ENCODE results near the gene MYL4. TPM values are rescaled to one million over a fixed set of nuclear protein-coding genes. Genes with fewer than 3 reads are reported as not detected.

MYL4 gene
- total RNA-seq, 1 donor from 2014 or later = not detected

DNA sequence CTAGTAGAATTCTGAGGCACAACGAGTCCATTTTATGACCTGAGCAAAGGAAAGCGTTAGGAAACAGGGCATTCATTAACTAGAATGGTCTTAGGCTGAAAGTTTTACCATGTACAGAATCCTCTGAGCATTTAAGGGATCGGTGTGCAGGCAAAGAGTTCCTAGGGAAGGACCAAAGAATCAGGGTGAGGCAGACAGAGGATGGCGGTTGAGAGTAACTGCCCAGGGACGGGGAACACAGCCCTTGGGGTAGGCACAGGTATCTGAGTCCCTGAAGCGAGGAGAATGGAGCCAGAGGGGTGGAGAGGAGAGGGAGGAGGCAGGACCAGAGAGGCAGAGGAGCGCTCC, 30.4 kb downstream of the MYL4 start:
- DNase-seq (ENCODE audit: low spot score) (no peak), ATAC-seq (no peak)

DNA sequence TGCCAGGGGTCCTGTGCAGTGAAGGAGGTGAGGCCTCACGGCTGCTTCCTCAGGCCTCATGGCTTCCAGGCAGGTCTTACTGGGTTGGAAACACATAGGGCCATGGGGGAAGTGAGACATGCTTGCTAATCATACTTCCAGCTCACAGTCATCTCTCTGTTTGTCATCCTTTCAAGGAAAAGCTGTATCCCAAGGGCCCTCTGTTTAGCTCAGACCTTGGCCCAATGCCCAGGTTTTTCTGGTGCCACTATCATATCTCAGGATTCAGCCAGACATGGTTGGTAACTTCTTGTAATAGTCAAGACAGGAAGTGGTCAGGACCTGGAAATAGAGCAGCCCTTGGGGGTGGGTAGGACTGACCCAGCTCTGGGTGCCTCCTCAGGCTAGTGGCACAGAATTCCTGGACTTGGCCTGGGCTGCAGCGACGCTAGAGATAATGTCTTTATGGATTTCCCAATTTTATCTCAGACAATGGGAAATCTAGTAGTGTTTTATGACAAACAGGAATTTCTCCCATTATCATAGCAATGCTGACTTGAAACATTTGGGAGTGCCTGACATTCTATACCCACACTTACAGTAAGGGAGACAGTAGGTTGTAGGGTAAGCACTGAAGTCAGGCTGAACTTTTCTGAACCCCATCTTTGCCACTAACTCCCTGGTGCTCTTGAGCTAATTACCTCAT, 31.0 kb downstream of the MYL4 start:
- peak; percentile 73 for ATAC-seq
- peak; percentile 59 for DNase-seq (ENCODE audit: low spot score)

DNA sequence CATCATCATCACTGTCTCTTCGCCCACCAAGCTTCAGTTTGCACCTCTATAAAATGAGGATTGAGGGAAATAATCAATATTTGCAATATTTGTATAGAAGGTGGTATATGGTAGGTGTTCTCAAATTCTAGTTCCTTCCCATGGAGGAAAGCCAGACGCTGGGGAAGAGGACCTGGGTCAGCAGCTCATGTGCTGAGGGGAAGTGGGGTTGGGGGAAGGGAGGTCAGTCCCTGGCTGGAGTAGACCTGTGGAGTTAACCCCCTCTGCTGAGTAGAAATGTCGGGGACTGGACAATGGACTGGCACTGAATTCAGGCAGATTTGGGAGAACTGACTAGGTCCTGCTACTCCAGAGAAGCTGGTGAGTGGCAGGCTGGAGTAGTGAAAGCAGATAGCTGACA, 31.7 kb downstream of the MYL4 start:
- ATAC-seq (no peak), DNase-seq (ENCODE audit: low spot score) (no peak)

DNA sequence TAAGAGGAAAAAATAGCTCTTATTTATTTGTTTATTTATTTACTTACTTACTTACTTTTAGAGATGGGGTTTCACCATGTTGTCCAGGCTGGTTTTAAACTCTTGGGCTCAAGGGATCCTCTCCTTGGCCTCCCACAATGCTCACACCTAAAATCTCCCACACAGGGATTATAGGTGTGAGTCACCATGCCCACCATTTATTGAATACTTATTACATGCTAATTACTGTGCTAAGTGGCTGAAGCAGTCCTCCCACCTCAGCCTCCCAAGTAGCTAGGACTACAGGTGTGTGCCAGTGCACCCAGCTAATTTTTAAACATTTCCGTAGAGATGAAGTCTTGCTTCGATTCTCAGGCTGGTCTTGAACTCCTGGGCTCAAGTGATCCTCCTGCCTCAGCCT, 33.5 kb downstream of the MYL4 start:
- no peak for DNase-seq (ENCODE audit: low spot score)
- ATAC-seq = no peak

DNA sequence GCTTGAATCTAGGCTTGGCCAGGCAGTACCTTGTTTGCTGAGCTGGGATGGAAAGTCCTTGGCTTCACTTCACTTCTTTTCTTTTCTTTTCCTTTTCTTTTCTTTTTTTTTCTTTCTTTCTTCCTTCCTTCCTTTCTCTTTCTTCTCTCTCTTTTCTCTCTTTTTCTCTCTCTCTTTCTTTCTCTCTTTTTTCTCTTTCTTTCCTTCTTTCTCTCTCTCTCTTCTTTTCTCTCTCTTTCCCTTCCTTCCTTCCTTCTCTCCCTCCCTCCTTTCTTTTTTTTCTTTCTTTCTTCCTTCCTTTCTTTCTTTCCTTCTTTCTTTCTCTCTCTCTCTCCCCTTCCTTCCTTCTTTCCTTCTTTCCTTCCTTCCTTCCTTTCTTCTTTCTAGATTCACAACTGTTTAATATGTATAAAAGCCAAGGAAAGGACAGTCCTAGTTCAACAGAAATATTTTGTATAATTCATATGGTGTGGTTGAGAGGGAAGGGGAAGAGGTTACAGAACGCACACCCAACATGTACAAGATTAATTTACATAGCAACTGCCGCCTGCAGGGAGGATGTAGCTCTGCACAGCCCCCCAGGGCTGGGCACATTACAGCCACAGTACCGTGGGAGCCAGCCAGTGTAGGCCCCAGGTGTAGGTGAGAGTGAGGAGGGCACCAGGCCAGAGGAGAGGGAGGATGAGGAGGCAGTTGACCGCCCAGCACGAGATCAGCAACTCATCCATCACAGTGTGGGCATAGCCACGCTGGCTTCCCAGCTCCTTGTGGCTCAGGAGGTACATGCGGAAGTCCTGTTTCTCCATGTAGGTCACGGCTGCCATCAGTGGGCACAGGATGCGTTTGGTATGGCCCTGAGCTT, 34.8 kb downstream of the MYL4 start:
- no peak for ATAC-seq
- no peak for DNase-seq (ENCODE audit: low spot score)

DNA sequence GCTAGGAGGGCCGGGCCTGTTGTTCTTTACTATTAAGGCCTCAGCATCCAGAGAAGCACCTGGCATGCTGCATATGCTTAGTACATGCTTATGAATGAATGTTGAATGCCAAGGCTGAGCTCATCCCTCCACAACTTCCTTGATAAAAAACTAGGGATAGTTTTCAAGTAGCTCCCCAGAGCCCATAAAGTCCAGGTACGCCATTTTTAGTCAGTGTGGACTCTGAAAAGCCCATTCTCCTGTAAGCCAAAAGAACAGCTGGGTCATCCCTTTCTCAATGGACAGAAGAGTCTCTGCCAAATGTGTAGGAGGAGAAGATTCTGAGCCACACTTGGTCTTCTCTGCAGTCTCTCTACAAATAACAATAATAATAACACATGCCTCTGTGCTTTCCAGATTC, 35.5 kb downstream of the MYL4 start:
- ATAC-seq (no peak), DNase-seq (ENCODE audit: low spot score) (no peak)

DNA sequence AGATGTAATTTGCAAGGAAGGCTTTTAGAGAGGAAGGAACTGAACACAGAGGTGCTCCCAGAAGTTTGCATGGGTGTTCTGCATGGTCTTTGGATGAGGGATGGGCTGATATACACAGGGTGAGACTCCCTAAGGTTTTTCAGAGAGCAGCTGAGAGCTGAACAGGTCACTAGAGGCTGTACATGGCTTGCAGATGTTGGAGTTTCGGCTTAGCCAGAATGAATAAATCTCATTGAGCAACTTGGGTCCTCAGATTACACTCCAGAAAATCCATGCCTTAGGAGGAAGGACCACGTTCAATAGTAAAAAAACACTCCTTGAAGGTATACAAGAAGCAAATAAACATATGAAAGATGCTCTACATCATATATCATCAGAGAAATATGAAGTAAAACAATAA, 37.0 kb downstream of the MYL4 start:
- DNase-seq (ENCODE audit: low spot score) (no peak), ATAC-seq (no peak)

DNA sequence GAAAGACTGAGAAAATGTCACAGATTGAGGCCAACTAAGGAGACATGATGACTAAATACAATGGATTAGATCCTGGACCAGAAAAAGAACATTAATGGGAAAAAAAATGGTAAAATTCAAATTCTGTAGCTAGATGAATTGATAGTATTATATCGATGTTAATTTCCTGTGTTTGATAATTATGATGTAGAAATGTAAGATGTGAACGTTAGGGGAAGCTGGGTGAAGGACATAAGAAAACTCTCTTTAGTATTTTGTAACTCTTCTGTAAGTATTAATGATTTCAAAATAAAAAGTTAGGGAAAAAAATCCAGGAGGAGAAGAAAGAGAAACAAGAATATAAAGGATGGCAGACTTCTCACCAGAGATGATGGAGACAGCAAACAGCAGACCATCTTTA, 41.7 kb downstream of the MYL4 start:
- ATAC-seq = no peak
- no peak for DNase-seq (ENCODE audit: low spot score)

DNA sequence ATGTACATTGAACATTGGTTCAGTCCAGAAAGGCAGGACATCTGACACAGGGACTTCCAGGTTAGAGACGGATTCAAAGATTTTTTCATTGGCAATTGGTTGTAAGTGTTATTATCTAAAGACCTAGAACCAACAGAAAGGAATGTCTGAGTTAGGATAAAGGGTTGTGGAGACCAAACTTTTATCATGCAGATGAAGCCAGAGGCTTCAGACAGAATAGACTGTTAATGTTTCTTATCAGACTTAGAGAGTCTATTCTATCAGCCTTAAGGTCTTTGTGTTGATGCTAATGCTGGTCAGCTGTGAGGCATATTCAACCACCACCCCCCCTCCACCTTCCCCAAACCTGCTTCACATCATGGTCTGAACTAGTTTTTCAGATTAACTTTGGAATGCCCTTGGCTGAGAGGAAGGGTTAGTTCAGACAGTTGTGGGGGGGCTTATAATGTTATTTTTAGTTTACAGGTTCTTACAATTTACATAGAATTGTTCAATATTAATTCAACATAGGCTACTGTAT, 42.3 kb downstream of the MYL4 start:
- no peak for ATAC-seq

DNA sequence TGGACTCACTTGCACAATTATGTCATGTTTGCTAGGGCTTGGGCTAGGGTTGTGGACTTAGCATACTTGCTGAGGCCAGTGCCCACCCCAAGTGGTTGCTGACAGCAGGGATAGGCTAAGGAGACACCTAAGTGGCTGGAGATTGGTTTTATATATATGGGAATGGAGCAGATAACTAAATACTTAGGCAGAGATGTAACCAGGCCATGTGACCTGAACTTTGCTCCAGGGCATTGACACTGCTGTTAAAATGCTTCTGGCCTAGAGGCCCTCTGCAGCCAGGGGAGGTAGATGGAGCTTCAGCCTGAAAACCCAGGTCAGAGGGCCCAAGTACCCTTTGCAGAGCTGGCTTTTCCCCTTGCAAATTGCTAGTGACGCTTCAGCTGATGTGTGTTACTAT, 43.1 kb downstream of the MYL4 start:
- peak; percentile 72 for DNase-seq (ENCODE audit: low spot score)
- peak; percentile 80 for ATAC-seq

More for the DNA sequence above, 42.3 kb downstream of the MYL4 start:
- DNase-seq (ENCODE audit: low spot score) = no peak

DNA sequence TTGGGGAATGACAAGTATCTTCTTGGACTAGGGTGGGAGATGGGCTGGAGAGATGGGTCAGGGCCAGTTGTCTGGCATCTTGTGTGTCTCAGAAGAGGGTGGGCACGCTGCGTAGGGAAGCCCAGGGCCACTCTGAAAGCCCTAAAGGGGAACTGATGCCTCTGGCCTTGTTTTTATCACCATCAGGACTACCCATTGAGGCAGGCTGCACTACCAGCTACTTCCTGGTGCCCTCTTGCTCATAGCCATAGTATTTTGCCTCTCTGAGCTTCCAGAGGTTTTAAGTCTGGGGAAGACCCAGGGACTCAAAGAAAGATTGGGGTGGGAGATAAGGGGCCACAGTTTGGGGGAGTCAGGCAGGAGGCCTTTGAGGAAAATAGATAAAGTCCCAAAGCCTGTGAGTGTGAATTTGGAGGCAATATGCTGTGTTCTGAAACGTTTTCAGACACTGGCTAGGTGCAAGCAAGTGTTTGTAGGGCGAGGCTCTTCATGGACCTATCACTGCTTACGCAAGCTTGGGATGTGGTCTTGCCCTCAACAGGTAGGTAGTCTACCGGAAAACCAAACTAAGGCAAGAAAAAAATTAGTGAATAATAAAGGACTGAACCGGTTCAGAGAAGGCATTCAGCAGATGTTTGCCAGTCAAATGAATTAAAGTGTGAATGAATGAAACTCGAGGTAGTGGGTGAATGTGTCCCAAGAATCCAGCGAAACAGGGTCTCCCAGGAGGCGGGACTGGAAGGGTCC, 43.8 kb downstream of the MYL4 start:
- no peak for ATAC-seq
- DNase-seq (ENCODE audit: low spot score) = no peak

DNA sequence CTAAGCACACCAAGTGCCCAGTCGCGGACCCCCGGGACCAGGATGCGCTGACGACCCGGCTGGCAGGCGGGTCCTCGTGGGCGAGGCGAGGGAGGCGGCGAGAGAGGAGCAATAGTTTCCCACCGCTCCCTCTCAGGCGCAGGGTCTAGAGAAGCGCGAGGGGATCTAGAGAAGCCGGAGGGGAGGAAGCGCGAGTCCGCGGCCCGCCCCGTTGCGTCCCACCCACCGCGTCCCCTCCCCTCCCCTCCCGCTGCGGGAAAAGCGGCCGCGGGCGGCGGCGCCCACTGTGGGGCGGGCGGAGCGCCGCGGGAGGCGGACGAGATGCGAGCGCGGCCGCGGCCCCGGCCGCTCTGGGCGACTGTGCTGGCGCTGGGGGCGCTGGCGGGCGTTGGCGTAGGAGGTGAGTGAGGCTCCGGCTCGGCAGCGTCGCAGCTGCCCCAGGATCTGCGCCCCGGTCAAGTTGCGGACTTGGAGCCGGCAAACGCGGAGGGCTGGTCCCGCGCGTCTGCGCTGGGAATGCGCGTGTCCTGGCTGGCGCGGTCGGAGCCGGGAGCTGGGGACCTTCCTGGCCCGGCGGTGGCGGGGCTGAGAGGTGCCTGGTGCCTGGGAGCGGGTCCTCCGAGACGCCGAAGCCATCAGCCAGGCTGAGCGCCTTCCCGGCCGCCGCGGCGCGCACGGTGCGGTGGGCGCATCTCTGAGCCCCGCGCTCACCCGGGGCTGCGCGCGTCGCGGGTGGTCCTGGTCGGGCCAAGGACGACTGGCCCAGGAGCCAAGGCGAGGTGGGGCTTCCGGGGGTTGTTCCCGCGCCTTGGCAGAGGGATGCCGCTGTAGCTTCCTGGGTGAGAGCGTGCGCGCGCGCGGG, 44.6 kb downstream of the MYL4 start, which contains the start of gene ITGB3:
Gene ITGB3, plus strand, starts transcription at position 287 of the 862 bp plus-strand sequence. Its CDS starts 35 bp downstream, at position 322.
- ATAC-seq = peak; percentile 95

DNA sequence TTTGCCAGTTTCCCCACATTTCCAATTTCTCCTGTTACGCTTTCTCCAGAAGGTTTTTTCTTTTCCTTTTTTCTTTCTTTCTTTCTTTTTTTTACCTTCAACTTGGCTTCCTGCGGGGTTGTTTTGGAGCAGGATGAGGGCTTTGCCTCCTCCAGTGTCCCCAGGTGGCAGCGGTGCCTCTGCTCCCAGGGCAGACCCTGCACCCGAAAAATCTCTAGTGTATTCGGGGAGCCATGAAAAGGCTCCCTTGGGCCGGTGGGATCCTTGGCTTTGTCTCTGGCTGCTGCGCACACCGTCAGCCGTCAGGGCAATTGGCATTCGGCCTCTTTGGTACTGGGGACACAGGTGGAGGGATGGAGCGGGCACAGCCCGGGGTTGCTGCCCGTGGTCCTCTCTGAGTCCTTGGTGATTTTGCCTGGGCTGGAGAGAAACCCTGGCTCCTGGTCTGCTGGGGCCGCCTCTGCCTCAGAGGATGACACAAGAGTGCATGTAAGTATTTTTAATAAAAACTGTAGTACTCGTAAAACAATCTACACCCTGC, 45.3 kb downstream of the MYL4 start:
- DNase-seq (ENCODE audit: low spot score) (no peak), ATAC-seq (no peak)

More for the DNA sequence above, 44.6 kb downstream of the MYL4 start, which contains the start of gene ITGB3:
- DNase-seq (ENCODE audit: low spot score) = peak; percentile 84

DNA sequence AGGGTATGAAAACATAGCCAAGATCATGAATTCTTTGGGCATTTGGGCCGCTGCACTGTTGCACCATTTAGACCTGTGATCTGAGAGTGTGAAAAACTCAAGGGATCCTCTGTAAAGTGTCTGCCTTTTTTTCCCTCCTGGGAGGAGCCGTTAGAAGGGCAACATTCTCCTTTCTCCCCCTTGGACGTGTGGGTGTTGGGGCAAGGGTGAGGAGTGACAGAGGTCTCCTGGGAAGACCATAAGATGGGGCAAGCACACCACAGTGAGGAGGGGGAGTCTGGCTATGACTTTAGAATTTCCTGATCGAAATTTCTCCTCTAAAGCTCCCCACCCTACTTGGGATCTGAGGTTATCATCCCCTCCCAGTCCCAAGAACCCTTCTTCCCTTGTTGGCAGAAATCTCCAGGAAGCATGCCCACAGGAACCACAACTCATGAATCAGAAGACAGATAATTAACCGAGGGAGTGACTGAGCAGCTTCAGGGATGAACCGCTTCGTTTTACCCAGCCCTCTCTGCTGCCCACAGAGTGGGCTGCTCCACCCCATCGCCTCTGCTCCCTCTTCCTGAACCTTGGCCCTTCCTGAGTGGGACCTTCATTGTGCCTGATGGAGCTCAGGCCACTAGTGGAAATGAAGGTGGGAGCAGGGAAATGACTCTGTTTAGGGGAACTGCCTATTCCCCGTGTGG, 48.6 kb downstream of the MYL4 start:
- ATAC-seq (no peak), DNase-seq (ENCODE audit: low spot score) (no peak)

DNA sequence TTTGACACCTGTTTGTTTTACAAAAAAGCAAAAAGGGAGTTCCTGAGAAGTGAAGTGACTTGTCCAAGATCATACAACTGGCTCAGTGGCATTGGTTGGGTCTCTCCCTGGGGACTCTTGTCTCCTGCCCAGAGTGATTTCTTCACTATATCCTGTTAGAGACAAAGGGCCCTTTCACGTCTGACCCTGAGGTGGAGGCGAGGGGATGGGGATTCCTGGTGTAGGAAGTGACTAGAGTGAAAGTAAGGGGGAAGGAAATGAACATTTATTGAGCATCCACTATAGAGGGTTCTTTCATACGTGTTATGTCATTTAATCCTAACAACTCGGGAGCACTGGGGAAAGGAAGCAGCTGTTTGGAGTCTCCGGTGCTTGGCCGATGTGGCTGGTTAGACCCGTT, 53.4 kb downstream of the MYL4 start:
- DNase-seq (ENCODE audit: low spot score) (no peak), ATAC-seq (no peak)

DNA sequence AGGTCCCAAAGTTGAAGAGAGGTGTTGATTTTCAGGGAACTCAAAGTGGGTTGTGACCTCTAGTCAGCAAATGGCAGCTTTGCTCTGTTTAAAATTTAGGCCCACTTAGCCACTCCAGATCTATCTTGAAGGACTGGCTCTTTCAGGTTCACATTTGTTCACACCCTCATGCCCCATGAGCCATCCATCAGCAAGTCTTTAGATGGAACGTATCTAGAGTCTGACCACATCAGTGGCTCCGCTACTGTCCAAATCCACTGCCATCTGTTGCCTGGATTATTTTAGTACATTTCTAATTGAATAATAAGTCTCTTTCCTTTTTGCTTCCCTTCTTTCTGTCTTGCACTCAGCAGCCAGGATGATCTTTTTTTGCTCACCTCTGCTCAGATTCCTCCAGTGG, 55.0 kb downstream of the MYL4 start:
- no peak for DNase-seq (ENCODE audit: low spot score)
- no peak for ATAC-seq

DNA sequence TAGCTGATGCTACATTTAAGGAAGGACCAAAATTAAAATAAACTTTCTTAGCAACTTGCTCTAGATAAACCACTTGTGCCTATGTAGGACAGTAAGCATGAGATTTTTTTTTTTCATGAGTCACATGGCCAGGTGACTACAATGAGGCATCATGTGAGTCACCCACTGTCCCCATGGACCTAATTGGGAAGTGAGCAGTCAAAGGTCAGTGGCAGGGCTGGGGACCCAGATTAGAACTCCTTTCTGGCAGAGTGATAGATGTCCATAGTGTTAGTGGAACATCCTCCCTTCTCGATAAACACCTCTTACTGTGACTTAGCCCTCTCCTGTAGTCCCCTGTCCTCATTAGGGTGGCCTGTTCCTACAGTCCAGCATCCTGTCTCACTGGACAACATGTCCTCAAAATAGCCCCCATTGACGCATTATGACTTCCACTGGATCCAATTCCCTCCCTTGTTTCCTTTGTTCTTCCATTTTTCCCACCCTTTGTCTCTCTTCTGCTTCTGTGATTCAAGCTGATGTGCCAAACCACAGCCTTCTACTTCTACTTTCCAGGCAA, 56.9 kb downstream of the MYL4 start:
- ATAC-seq (peak; percentile 17), DNase-seq (ENCODE audit: low spot score) (no peak)

DNA sequence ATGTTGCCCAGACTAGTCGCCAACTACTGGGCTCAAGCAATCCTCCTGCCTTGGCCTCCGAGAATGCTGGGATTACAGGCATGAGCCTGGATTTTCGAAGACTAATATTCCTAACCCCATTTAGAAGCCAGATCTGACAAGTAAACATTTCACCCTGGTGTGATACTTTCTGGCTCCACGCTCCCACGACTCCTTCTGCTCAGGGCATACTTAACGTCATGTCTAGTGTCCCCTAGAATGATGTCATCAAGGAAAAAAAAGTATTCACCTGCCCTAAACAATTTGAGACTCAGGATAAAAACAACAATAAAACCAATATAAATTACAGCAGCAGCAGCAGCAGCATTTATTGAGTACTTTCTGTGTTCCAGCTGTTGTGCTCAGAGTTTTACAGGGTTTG, 57.6 kb downstream of the MYL4 start:
- ATAC-seq = peak; percentile 20

DNA sequence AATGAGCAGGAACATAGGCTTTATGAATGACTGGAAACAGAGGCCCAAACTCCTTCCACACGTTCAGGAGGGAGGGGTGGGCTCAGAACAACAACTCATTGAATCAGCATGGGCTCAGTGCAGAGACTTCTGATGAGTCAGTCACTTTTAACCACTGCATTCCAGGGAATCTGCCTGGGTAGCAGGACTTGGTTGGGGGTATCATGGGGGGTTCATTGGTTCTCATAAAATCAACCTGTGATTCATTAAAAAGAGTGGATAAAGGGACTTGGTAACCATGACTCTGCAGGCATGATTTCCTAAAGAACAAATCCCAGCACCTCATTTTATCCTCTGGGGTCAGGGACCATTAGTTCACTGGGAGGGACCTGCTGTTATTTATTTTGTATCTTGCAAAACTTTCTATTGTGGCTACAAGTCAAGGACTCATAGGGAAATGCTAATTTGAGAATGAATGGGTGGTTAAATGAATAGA, 58.2 kb downstream of the MYL4 start:
- ATAC-seq = peak; percentile 85
- DNase-seq (ENCODE audit: low spot score) = no peak

More for the DNA sequence above, 57.6 kb downstream of the MYL4 start:
- DNase-seq (ENCODE audit: low spot score) = no peak
